Stomach (tissue), 9 donors: ENCODE data around the gene KCNC1. TPM values are rescaled to one million over a fixed set of nuclear protein-coding genes. Genes with fewer than 3 reads are reported as not detected.

Source experiments
- DNase-seq, 2 donors: peaks; one replicate each; pipeline versions ENCODE4 v3.0.0 to v3.0.0-alpha.2; 2013 to 2019
- H3K27ac ChIP-seq, 5 donors: fragments of 200-600 bp in 4 of 5; sonication (generic) in 4 of 5; one replicate each; pipeline ENCODE4 v1.5.1; 2013 to 2019; ENCODE audit warnings: mild to moderate bottlenecking in 1 of 5, moderate library complexity in 1 of 5
- H3K27me3 ChIP-seq, 3 donors: fragments of 200-600 bp; sonication (generic); one replicate each; pipeline ENCODE4 v1.5.1; 2017 to 2019; ENCODE audit warnings: mixed run types in 1 of 3
- H3K36me3 ChIP-seq, 4 donors: fragments of 200-600 bp; sonication (generic); 1 replicate in 3 of 4; 2 replicates in 1 of 4; pipeline ENCODE4 v1.5.1; 2016 to 2019
- H3K4me1 ChIP-seq, 4 donors: fragments of 200-600 bp; sonication (generic); one replicate each; pipeline ENCODE4 v1.5.1; 2016 to 2019
- H3K4me3 ChIP-seq, 4 donors: fragments of 200-600 bp; sonication (generic) in 3 of 4; one replicate each; pipeline ENCODE4 v1.5.1; 2016 to 2019; ENCODE audit warnings: mild to moderate bottlenecking in 1 of 4
- H3K9me3 ChIP-seq, 4 donors: fragments of 200-600 bp; sonication (generic); one replicate each; pipeline ENCODE4 v1.5.1; 2016 to 2019
- EP300 ChIP-seq: sonication (generic); formaldehyde crosslinking; IDR thresholded peaks from one replicate; pipeline ENCODE4 v1.6.1; 2017; ENCODE audit warnings: antibody characterized with exemption
- POLR2A ChIP-seq, 4 donors: fragments of 450-650 bp; IDR thresholded peaks; one replicate each; pipeline ENCODE4 v1.6.1; 2016; ENCODE audit warnings: antibody characterized with exemption in 4 of 4, control low read depth in 2 of 4, mild to moderate bottlenecking in 1 of 4, moderate library complexity in 1 of 4
- POLR2AphosphoS5 ChIP-seq, 3 donors: sonication (generic); formaldehyde crosslinking; IDR thresholded peaks; one replicate each; pipeline ENCODE4 v1.6.1; 2016; ENCODE audit warnings: antibody characterized with exemption in 3 of 3
- WGBS, 5 donors: extraction: QIAGEN DNeasy Blood & Tissue Kit in 3 of 5; methylation state at CpG; one replicate each; pipeline versions ENCODE4 v1.1.5 to v1.1.7; 2013 to 2018; 5-methylcytosine and 5-hydroxymethylcytosine counted together
- intact Hi-C: fragments of 100-400 bp; cut with DNase I; formaldehyde crosslinking; loops from one replicate; pipeline ENCODE4 v1.15.1; 2023; ENCODE audit warnings: low total_unique reads
- polyA plus RNA-seq, 3 donors: library from polyadenylated mRNA; stranded (reverse); fragments of 200-250 nt; gene quantifications; one replicate each; pipeline ENCODE4 v1.2.3, GENCODE V29; 2013
- total RNA-seq, 5 donors: library from RNA; depleted of rRNA; stranded (reverse); fragments of >200 nt; gene quantifications; one replicate each; pipeline versions ENCODE4 v1.1.0 to v1.2.3, GENCODE V29; 2014 to 2016
- TF ChIP-seq, protein P1 (sequence below), 7 experiments: fragments of 450-650 bp in 4 of 7; fragments of 200-600 bp in 3 of 7; sonication (generic) in 3 of 7; IDR thresholded peaks; one replicate each; pipeline ENCODE4 v1.5.1; 2016 to 2019; ENCODE audit warnings: antibody characterized with exemption in 7 of 7, control low read depth in 2 of 7, mild to moderate bottlenecking in 1 of 7
- donor health status: healthy with polysubstance abuse.
- donor health status: Bipolar disorder and iron deficiency.
- donor health status: healthy.

The KCNC1 gene
- total and polyA plus RNA-seq, 8 donors = 0.03 to 0.18 TPM; not detected in 6

GRCh38 chr11:17751558-17751957 is 17.0 kb downstream of the KCNC1 start:
- no peak for DNase-seq
- peaks cover 0 to 37% (median 0%) of the 10 kb centered on the region in 3 donors for H3K27me3 ChIP-seq
- TF ChIP-seq POLR2AphosphoS5 (IDR thresholded peaks at IDR 0.05) (no peak), EP300 (no peak), POLR2A (IDR thresholded peaks at IDR 0.05) (no peak)
- TF ChIP-seq, protein P1, sequence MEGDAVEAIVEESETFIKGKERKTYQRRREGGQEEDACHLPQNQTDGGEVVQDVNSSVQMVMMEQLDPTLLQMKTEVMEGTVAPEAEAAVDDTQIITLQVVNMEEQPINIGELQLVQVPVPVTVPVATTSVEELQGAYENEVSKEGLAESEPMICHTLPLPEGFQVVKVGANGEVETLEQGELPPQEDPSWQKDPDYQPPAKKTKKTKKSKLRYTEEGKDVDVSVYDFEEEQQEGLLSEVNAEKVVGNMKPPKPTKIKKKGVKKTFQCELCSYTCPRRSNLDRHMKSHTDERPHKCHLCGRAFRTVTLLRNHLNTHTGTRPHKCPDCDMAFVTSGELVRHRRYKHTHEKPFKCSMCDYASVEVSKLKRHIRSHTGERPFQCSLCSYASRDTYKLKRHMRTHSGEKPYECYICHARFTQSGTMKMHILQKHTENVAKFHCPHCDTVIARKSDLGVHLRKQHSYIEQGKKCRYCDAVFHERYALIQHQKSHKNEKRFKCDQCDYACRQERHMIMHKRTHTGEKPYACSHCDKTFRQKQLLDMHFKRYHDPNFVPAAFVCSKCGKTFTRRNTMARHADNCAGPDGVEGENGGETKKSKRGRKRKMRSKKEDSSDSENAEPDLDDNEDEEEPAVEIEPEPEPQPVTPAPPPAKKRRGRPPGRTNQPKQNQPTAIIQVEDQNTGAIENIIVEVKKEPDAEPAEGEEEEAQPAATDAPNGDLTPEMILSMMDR (IDR thresholded peaks at IDR 0.05) = no peak
- intact Hi-C loops = no loop called here
- H3K27ac ChIP-seq = no peak overlapping the region
- peaks cover 0 to 4% (median 0%) of the 10 kb centered on the region in 4 donors for H3K4me1 ChIP-seq
- WGBS, 5 donors = 43 to 86% (median 51%) methylated on average over 1 to 2 of the region's 2 CpGs
- no peaks in the 10 kb centered on the region for H3K9me3 ChIP-seq
- H3K36me3 ChIP-seq = no peaks in the 10 kb centered on the region
- no peak overlapping the region for H3K4me3 ChIP-seq

- 34 to 52% (median 49%) methylated on average over 7 of the region's 7 CpGs for WGBS, 5 donors
- Histone ChIP-seq H3K27me3 (peaks cover 0 to 31% (median 0%) of the 10 kb centered on the region in 3 donors), H3K9me3 (no peaks in the 10 kb centered on the region), H3K4me3 (no peak overlapping the region), H3K27ac (no peak overlapping the region), H3K4me1 (peaks cover 0 to 4% (median 0%) of the 10 kb centered on the region in 4 donors), H3K36me3 (no peaks in the 10 kb centered on the region)
- no peak for DNase-seq
- no peak for TF ChIP-seq POLR2AphosphoS5 (IDR thresholded peaks at IDR 0.05)
- TF ChIP-seq, protein P1 (IDR thresholded peaks at IDR 0.05) = no peak
- no peak for TF ChIP-seq POLR2A (IDR thresholded peaks at IDR 0.05)
- no peak for TF ChIP-seq EP300
- intact Hi-C loops = no loop called here
These were observed 17.6 kb downstream of the KCNC1 start for GRCh38 chr11:17752144-17752543.

DNA sequence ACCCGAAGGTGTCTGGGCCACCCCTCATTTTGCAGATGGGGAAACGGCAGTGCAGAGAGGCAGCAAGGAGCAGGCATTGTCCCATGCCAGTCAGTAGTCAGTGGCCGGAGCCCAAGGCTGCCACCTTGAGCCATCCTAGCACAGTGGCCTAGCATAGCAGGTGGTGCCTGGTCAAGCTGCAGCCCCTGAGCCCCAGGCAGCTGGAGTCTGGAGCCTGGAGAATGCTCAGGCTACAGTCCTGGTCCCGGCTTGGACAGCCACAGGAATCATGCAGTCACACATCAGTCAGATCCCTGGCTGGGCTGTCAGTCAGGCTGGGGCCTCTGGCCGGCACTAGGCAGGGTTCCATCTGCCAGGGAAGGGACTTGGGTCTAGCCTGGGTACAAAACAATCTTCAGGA is 18.6 kb downstream of the KCNC1 start:
- peaks cover 0 to 4% (median 0%) of the 10 kb centered on the region in 4 donors for H3K4me1 ChIP-seq
- H3K4me3 ChIP-seq = no peak overlapping the region
- no peak for DNase-seq
- no peaks in the 10 kb centered on the region for H3K9me3 ChIP-seq
- TF ChIP-seq POLR2AphosphoS5 (IDR thresholded peaks at IDR 0.05) (no peak), POLR2A (IDR thresholded peaks at IDR 0.05) (no peak), EP300 (no peak)
- TF ChIP-seq, protein P1 (IDR thresholded peaks at IDR 0.05) = no peak
- H3K36me3 ChIP-seq = no peaks in the 10 kb centered on the region
- intact Hi-C loops = no loop called here
- H3K27me3 ChIP-seq = peaks cover 0 to 21% (median 0%) of the 10 kb centered on the region in 3 donors
- no peak overlapping the region for H3K27ac ChIP-seq
- WGBS, 5 donors = 69 to 84% (median 81%) methylated on average over 5 of the region's 5 CpGs

- Histone ChIP-seq H3K9me3 (peaks cover 0 to 2% (median 0%) of the 10 kb centered on the region in 4 donors), H3K27me3 (peaks cover 0 to 16% (median 0%) of the 10 kb centered on the region in 3 donors), H3K4me3 (no peak overlapping the region), H3K4me1 (peaks cover 0 to 4% (median 0%) of the 10 kb centered on the region in 4 donors), H3K36me3 (no peaks in the 10 kb centered on the region), H3K27ac (no peak overlapping the region)
- DNase-seq = no peak
- TF ChIP-seq, protein P1 (IDR thresholded peaks at IDR 0.05) = no peak
- TF ChIP-seq POLR2AphosphoS5 (IDR thresholded peaks at IDR 0.05) = no peak
- TF ChIP-seq POLR2A (IDR thresholded peaks at IDR 0.05) = no peak
- TF ChIP-seq EP300 = no peak
- intact Hi-C loops = no loop called here
- 81 to 90% (median 84%) methylated on average over 9 to 10 of the region's 10 CpGs for WGBS, 5 donors
These were observed 19.1 kb downstream of the KCNC1 start for GRCh38 chr11:17753641-17754040.
